K562 (cell line): ENCODE results near the gene CAVIN1. TPM values are rescaled to one million over a fixed set of nuclear protein-coding genes. Genes with fewer than 3 reads are reported as not detected.

ENCODE experiments used
- ADNP ChIP-seq: fragments of 200-800 bp; sonication (Bioruptor generic); IDR thresholded peaks from 2 replicates; pipeline ENCODE4 v1.6.1; 2016; ENCODE audit warnings: missing genetic modification characterization, missing compliant biosample characterization
- FOXJ2 ChIP-seq: fragments of 200-800 bp; sonication (Bioruptor generic); IDR thresholded peaks from 2 replicates; pipeline ENCODE4 v1.6.1; 2016; ENCODE audit warnings: missing genetic modification characterization, missing compliant biosample characterization
- FUS ChIP-seq: fragments of 200-400 bp; formaldehyde crosslinking; optimal IDR thresholded peaks from 2 replicates; pipeline ENCODE3; 2017; ENCODE audit warnings: low read depth, low read length
- GATAD2A ChIP-seq: fragments of 450-650 bp; IDR thresholded peaks from 2 replicates; pipeline ENCODE4 v1.6.1; 2017
- HMG20B ChIP-seq: fragments of 250-450 bp; sonication (Bioruptor Pico); IDR thresholded peaks from 2 replicates; pipeline ENCODE4 v1.5.0; 2021; ENCODE audit warnings: mild to moderate bottlenecking
- NEUROD1 ChIP-seq: fragments of 150-350 bp; IDR thresholded peaks from 2 replicates; pipeline ENCODE4 v1.6.1; 2014; ENCODE audit warnings: borderline replicate concordance, low read length, low read depth; ENCODE audit not compliant: partially characterized antibody
- NR4A1 ChIP-seq, 2 experiments: fragments of 250-450 bp in 1 of 2; fragments of 450-650 bp in 1 of 2; sonication (Bioruptor Pico) in 1 of 2; IDR thresholded peaks; 2 replicates each; pipeline versions ENCODE4 v1.4.0 to v1.6.1; 2016 to 2020; ENCODE audit warnings: mild to moderate bottlenecking in 2 of 2, missing compliant biosample characterization in 1 of 2, missing genetic modification characterization in 1 of 2, moderate library complexity in 1 of 2
- RFX7 ChIP-seq: fragments of 250-450 bp; sonication (Bioruptor Pico); IDR thresholded peaks from 2 replicates; pipeline ENCODE4 v1.5.1; 2021; ENCODE audit warnings: mild to moderate bottlenecking
- RNF2 ChIP-seq: sonication (generic); IDR thresholded peaks from 2 replicates; pipeline ENCODE4 v1.6.1; 2016
- TFAM ChIP-seq: fragments of 250-450 bp; sonication (Bioruptor Pico); conservative IDR thresholded peaks from 2 replicates; pipeline ENCODE4 v1.5.0; 2021; ENCODE audit warnings: mild to moderate bottlenecking, moderate library complexity
- ZNF507 ChIP-seq: conservative IDR thresholded peaks from 2 replicates; pipeline ENCODE4 v1.6.1; 2017; ENCODE audit warnings: missing genetic modification characterization, missing compliant biosample characterization
- polyA plus RNA-seq, 8 experiments: library from polyadenylated mRNA; depleted of rRNA in 4 of 8; stranded (reverse) in 5 of 8; unstranded in 3 of 8; fragments of >200 nt; fragmentation: Nextera tagmentation in 2 of 8; fragmentation: Illumina TruSeq in 1 of 8; extraction: Ambion mirVana in 2 of 8; extraction: Trizol in 1 of 8; gene quantifications; 2 replicates each; pipeline versions ENCODE4 v1.2.1 to v1.2.3, GENCODE V29; 2011 to 2014; ENCODE audit warnings: inconsistent platforms in 1 of 8, missing spikeins in 1 of 8
- total RNA-seq, 7 experiments: library from RNA; depleted of rRNA in 6 of 7; stranded (reverse); fragments of >200 nt in 6 of 7; fragmentation: Illumina TruSeq in 2 of 7; extraction: Trizol in 2 of 7; gene quantifications; 2 replicates each; pipeline versions ENCODE4 v1.2.1 to v1.2.3, GENCODE V29; 2011 to 2021; ENCODE audit warnings: low replicate concordance in 1 of 7
- TF ChIP-seq, protein P1 (sequence below): fragments of 450-650 bp; IDR thresholded peaks from 2 replicates; pipeline ENCODE4 v1.6.1; 2017; ENCODE audit warnings: antibody characterized with exemption, mild to moderate bottlenecking
- TF ChIP-seq, protein P2 (sequence below), 2 experiments: fragments of 450-650 bp in 1 of 2; IDR thresholded peaks; 2 replicates each; pipeline ENCODE4 v1.6.1; 2011 to 2017; ENCODE audit warnings: low read depth in 2 of 2, antibody characterized with exemption in 1 of 2, borderline replicate concordance in 1 of 2, low read length in 1 of 2, mild to moderate bottlenecking in 1 of 2, mixed read lengths in 1 of 2; ENCODE audit not compliant: control insufficient read depth in 1 of 2
- TF ChIP-seq, protein P3 (sequence below): fragments of 450-650 bp; IDR thresholded peaks from 2 replicates; pipeline ENCODE4 v1.6.1; 2016; ENCODE audit warnings: low read depth, mild to moderate bottlenecking, moderate library complexity
- TF ChIP-seq, protein P4 (sequence below): fragments of 450-650 bp; conservative IDR thresholded peaks from 2 replicates; pipeline ENCODE4 v1.6.1; 2016; ENCODE audit warnings: missing genetic modification characterization, low read depth, mild to moderate bottlenecking, control low read depth, missing compliant biosample characterization

The CAVIN1 gene
- total and polyA plus RNA-seq, 9 of the 15 experiments (the other 6 are each of a cell fraction or from before 2014, with no cell fraction given), result 6.8 to 162 (median 74.5) TPM

DNA sequence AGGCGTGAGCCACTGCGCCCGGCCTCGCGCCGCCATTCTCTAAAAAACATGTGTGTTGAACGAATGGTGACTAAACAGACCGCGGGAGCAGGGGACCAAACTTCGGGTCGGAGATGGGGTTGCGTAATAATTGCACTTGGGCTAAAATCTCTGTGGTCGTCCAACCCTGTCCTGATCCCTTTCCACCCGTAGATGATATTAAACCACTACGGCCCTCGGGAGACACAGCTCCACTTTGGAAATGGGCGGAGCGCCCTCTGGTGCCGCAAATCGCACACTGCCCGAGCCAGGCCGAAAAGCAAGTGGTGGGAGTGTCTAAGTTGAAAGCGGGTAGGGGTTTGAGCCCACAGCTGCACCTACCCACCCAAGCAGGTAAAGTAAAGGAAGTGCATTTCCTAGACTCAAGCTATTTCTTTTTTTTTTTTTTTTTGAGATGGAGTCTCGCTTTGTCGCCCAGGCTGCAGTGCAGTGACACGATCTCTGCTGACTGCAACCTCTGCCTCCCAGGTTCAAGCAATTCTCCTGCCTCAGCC lies 17.0 kb downstream of the CAVIN1 start (continued):
- TF ChIP-seq NR4A1 (CRISPR knock-in tag; IDR thresholded peaks at IDR 0.05) (no peak), NR4A1 (tag; IDR thresholded peaks at IDR 0.05) (no peak), ADNP (no peak), FOXJ2 (tag) (no peak), RNF2 (0 out of 2 replicates have a peak, but pooled peaks have one; percentile 7), RFX7 (CRISPR knock-in tag) (no peak), FUS (no peak), TFAM (CRISPR knock-in tag) (no peak), ZNF507 (tag) (no peak), GATAD2A (peak; percentile 22; the same call in 1 of the 2 replicates), HMG20B (CRISPR knock-in tag) (no peak), NEUROD1 (no peak)
- TF ChIP-seq, protein P1, sequence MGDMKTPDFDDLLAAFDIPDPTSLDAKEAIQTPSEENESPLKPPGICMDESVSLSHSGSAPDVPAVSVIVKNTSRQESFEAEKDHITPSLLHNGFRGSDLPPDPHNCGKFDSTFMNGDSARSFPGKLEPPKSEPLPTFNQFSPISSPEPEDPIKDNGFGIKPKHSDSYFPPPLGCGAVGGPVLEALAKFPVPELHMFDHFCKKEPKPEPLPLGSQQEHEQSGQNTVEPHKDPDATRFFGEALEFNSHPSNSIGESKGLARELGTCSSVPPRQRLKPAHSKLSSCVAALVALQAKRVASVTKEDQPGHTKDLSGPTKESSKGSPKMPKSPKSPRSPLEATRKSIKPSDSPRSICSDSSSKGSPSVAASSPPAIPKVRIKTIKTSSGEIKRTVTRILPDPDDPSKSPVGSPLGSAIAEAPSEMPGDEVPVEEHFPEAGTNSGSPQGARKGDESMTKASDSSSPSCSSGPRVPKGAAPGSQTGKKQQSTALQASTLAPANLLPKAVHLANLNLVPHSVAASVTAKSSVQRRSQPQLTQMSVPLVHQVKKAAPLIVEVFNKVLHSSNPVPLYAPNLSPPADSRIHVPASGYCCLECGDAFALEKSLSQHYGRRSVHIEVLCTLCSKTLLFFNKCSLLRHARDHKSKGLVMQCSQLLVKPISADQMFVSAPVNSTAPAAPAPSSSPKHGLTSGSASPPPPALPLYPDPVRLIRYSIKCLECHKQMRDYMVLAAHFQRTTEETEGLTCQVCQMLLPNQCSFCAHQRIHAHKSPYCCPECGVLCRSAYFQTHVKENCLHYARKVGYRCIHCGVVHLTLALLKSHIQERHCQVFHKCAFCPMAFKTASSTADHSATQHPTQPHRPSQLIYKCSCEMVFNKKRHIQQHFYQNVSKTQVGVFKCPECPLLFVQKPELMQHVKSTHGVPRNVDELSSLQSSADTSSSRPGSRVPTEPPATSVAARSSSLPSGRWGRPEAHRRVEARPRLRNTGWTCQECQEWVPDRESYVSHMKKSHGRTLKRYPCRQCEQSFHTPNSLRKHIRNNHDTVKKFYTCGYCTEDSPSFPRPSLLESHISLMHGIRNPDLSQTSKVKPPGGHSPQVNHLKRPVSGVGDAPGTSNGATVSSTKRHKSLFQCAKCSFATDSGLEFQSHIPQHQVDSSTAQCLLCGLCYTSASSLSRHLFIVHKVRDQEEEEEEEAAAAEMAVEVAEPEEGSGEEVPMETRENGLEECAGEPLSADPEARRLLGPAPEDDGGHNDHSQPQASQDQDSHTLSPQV, result peak; percentile 33; the same call in 1 of the 2 replicates
- TF ChIP-seq, protein P2, sequence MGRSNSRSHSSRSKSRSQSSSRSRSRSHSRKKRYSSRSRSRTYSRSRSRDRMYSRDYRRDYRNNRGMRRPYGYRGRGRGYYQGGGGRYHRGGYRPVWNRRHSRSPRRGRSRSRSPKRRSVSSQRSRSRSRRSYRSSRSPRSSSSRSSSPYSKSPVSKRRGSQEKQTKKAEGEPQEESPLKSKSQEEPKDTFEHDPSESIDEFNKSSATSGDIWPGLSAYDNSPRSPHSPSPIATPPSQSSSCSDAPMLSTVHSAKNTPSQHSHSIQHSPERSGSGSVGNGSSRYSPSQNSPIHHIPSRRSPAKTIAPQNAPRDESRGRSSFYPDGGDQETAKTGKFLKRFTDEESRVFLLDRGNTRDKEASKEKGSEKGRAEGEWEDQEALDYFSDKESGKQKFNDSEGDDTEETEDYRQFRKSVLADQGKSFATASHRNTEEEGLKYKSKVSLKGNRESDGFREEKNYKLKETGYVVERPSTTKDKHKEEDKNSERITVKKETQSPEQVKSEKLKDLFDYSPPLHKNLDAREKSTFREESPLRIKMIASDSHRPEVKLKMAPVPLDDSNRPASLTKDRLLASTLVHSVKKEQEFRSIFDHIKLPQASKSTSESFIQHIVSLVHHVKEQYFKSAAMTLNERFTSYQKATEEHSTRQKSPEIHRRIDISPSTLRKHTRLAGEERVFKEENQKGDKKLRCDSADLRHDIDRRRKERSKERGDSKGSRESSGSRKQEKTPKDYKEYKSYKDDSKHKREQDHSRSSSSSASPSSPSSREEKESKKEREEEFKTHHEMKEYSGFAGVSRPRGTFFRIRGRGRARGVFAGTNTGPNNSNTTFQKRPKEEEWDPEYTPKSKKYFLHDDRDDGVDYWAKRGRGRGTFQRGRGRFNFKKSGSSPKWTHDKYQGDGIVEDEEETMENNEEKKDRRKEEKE (IDR thresholded peaks at IDR 0.05; ENCODE audit: borderline replicate concordance in 1 of 2, control insufficient read depth in 1 of 2, low read depth in 2 of 2, low read length in 1 of 2), result no peak
- TF ChIP-seq, protein P3, sequence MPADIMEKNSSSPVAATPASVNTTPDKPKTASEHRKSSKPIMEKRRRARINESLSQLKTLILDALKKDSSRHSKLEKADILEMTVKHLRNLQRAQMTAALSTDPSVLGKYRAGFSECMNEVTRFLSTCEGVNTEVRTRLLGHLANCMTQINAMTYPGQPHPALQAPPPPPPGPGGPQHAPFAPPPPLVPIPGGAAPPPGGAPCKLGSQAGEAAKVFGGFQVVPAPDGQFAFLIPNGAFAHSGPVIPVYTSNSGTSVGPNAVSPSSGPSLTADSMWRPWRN, result no peak
- TF ChIP-seq, protein P4, sequence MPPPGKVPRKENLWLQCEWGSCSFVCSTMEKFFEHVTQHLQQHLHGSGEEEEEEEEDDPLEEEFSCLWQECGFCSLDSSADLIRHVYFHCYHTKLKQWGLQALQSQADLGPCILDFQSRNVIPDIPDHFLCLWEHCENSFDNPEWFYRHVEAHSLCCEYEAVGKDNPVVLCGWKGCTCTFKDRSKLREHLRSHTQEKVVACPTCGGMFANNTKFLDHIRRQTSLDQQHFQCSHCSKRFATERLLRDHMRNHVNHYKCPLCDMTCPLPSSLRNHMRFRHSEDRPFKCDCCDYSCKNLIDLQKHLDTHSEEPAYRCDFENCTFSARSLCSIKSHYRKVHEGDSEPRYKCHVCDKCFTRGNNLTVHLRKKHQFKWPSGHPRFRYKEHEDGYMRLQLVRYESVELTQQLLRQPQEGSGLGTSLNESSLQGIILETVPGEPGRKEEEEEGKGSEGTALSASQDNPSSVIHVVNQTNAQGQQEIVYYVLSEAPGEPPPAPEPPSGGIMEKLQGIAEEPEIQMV, result no peak
